IMR-90 (cell line): ENCODE data around the gene GADL1. TPM values are rescaled to one million over a fixed set of nuclear protein-coding genes. Genes with fewer than 3 reads are reported as not detected.

ENCODE experiments used
- ATAC-seq: fragments of 200-7000 bp; cut with Tn5 transposase; 2 replicates; pipeline ENCODE4 v1.9.1; 2020; ENCODE audit warnings: low read depth, mild to moderate bottlenecking, moderate library complexity
- BruUV-seq: library from RNA; stranded (reverse); fragments of 400-500 nt; replicated peaks from 2 replicates; lab custom pipeline; 2021; lab: Mats Ljungman, UMichigan
- CTCF ChIA-PET: fragments of 300-600 bp; formaldehyde crosslinking; extraction: SDS; loops from one replicate; lab custom pipeline; 2021; ENCODE audit warnings: antibody characterized with exemption; lab: Yijun Ruan, JAX
- POLR2A ChIA-PET: fragments of 300-600 bp; sonication (Branson Sonifier 250); formaldehyde crosslinking; loops from one replicate; lab custom pipeline; 2022; ENCODE audit warnings: antibody characterized with exemption; ENCODE audit not compliant: unreplicated experiment; lab: Charles Lee
- DNase-seq: peaks from one replicate; pipeline ENCODE4 v3.0.0; 2013
- H2AFZ ChIP-seq: replicated peaks from 2 replicates; pipeline ENCODE3; 2013; ENCODE audit warnings: low read length, mild to moderate bottlenecking; ENCODE audit not compliant: poor library complexity
- H2AK5ac ChIP-seq: 2 replicates; pipeline ENCODE4 v1.6.1; 2013; ENCODE audit warnings: low read depth, low read length, inconsistent platforms
- H2AK9ac ChIP-seq: replicated peaks from 2 replicates; pipeline ENCODE3; 2013; ENCODE audit warnings: mild to moderate bottlenecking, low read depth, low read length, moderate library complexity; ENCODE audit not compliant: poor library complexity
- H2BK120ac ChIP-seq: 2 replicates; pipeline ENCODE4 v1.6.1; 2013; ENCODE audit warnings: low read depth, low read length, inconsistent platforms
- H2BK15ac ChIP-seq: 3 replicates; pipeline ENCODE4 v1.6.1; 2013; ENCODE audit warnings: low read depth, low read length, inconsistent platforms
- H2BK20ac ChIP-seq: 2 replicates; pipeline ENCODE4 v1.6.1; 2013; ENCODE audit warnings: low read depth, mild to moderate bottlenecking, inconsistent platforms, low read length, moderate library complexity
- H2BK5ac ChIP-seq: 2 replicates; pipeline ENCODE4 v1.6.1; 2013; ENCODE audit warnings: mild to moderate bottlenecking, low read depth, low read length, inconsistent platforms; ENCODE audit not compliant: poor library complexity, severe bottlenecking
- H3K14ac ChIP-seq: replicated peaks from 2 replicates; pipeline ENCODE4 v1.6.1; 2013; ENCODE audit warnings: low read depth, low read length, inconsistent platforms
- H3K18ac ChIP-seq: 2 replicates; pipeline ENCODE4 v1.6.1; 2013; ENCODE audit warnings: low read depth, low read length, control low read depth
- H3K23ac ChIP-seq: 2 replicates; pipeline ENCODE4 v1.6.1; 2013; ENCODE audit warnings: low read depth, low read length, inconsistent platforms
- H3K27ac ChIP-seq: 2 replicates; pipeline ENCODE4 v1.5.1; 2013; ENCODE audit warnings: mild to moderate bottlenecking, control low read depth, low read length; ENCODE audit not compliant: insufficient read depth
- H3K27me3 ChIP-seq: 2 replicates; pipeline ENCODE4 v1.6.1; 2013; ENCODE audit warnings: low read length; ENCODE audit not compliant: control insufficient read depth, insufficient read depth
- H3K36me3 ChIP-seq: 2 replicates; pipeline ENCODE4 v1.6.1; 2013; ENCODE audit warnings: low read length, mixed read lengths; ENCODE audit not compliant: control insufficient read depth, insufficient read depth
- H3K4ac ChIP-seq: 2 replicates; pipeline ENCODE4 v1.6.1; 2013; ENCODE audit warnings: low read depth, low read length, inconsistent platforms
- H3K4me1 ChIP-seq: 2 replicates; pipeline ENCODE4 v1.6.1; 2013; ENCODE audit warnings: low read length, mixed read lengths; ENCODE audit not compliant: control insufficient read depth, insufficient read depth
- H3K4me2 ChIP-seq: 2 replicates; pipeline ENCODE4 v1.6.1; 2013; ENCODE audit warnings: low read depth, mild to moderate bottlenecking, control low read depth, low read length, moderate library complexity
- H3K4me3 ChIP-seq: 2 replicates; pipeline ENCODE4 v1.5.1; 2013; ENCODE audit warnings: low read depth, mild to moderate bottlenecking, control low read depth, low read length, moderate library complexity; ENCODE audit not compliant: insufficient read depth
- H3K56ac ChIP-seq: 2 replicates; pipeline ENCODE4 v1.6.1; 2013; ENCODE audit warnings: low read length, inconsistent platforms; ENCODE audit not compliant: insufficient read depth; ENCODE audit errors: extremely low read depth
- H3K79me1 ChIP-seq, 2 experiments: 2 replicates each; pipeline ENCODE4 v1.6.1; 2013; ENCODE audit warnings: low read length in 2 of 2, inconsistent platforms in 1 of 2, low read depth in 1 of 2
- H3K9ac ChIP-seq: 2 replicates; pipeline ENCODE4 v1.6.1; 2013; ENCODE audit warnings: low read depth, low read length, control low read depth
- H3K9me1 ChIP-seq: 2 replicates; pipeline ENCODE4 v1.6.1; 2013; ENCODE audit warnings: low read length, inconsistent platforms; ENCODE audit not compliant: insufficient read depth
- H3K9me3 ChIP-seq: 2 replicates; pipeline ENCODE4 v1.6.1; 2013; ENCODE audit warnings: low read length; ENCODE audit not compliant: control insufficient read depth, insufficient read depth
- H4K20me1 ChIP-seq: 2 replicates; pipeline ENCODE4 v1.6.1; 2013; ENCODE audit warnings: low read length, inconsistent platforms; ENCODE audit not compliant: insufficient read depth
- H4K5ac ChIP-seq: 2 replicates; pipeline ENCODE4 v1.6.1; 2013; ENCODE audit warnings: mild to moderate bottlenecking, low read depth, low read length, control low read depth
- H4K8ac ChIP-seq, 2 experiments: 2 replicates each; pipeline ENCODE4 v1.6.1; 2013; ENCODE audit warnings: low read depth in 2 of 2, low read length in 2 of 2, control low read depth in 1 of 2, inconsistent platforms in 1 of 2
- H4K91ac ChIP-seq: 2 replicates; pipeline ENCODE4 v1.6.1; 2013; ENCODE audit warnings: low read depth, low read length, inconsistent platforms; ENCODE audit not compliant: insufficient read depth
- BHLHE40 ChIP-seq: fragments of 150-350 bp; IDR thresholded peaks from 2 replicates; pipeline ENCODE4 v1.6.1; 2016; ENCODE audit warnings: mild to moderate bottlenecking, low read depth, low read length
- CEBPB ChIP-seq: IDR thresholded peaks from 2 replicates; pipeline ENCODE4 v1.6.1; 2012; ENCODE audit warnings: low read depth, low read length, improper control_type of control experiment
- CHD1 ChIP-seq: IDR thresholded peaks from 2 replicates; pipeline ENCODE4 v1.6.1; 2012; ENCODE audit warnings: low read depth, low read length, improper control_type of control experiment
- MXI1 ChIP-seq: IDR thresholded peaks from 2 replicates; pipeline ENCODE4 v1.6.1; 2012; ENCODE audit warnings: low read depth, mild to moderate bottlenecking, low read length, moderate library complexity, borderline replicate concordance
- RAD21 ChIP-seq: IDR thresholded peaks from 2 replicates; pipeline ENCODE4 v1.6.1; 2012; ENCODE audit warnings: low read length, improper control_type of control experiment
- RCOR1 ChIP-seq: IDR thresholded peaks from 2 replicates; pipeline ENCODE4 v1.6.1; 2012; ENCODE audit warnings: mild to moderate bottlenecking, low read length, improper control_type of control experiment; ENCODE audit not compliant: insufficient replicate concordance
- RFX5 ChIP-seq: IDR thresholded peaks from 2 replicates; pipeline ENCODE4 v1.8.0; 2012; ENCODE audit warnings: low read depth, mild to moderate bottlenecking, low read length, moderate library complexity
- SMC3 ChIP-seq: fragments of 150-350 bp; IDR thresholded peaks from 2 replicates; pipeline ENCODE4 v1.6.1; 2016; ENCODE audit warnings: low read depth, mild to moderate bottlenecking, antibody characterized with exemption, low read length, moderate library complexity
- WGBS, 2 experiments: methylation state at CpG; one replicate each; pipeline versions ENCODE4 v1.1.5 to v1.1.7; 2013; ENCODE audit warnings: missing lambda C conversion rate in 2 of 2; ENCODE audit not compliant: insufficient read length in 1 of 2; ENCODE audit errors: extremely low coverage in 2 of 2; 5-methylcytosine and 5-hydroxymethylcytosine counted together
- dilution Hi-C: fragments of 300-500 bp; cut with HindIII; formaldehyde crosslinking; loops from one replicate; pipeline ENCODE4 v1.14.3; 2018; ENCODE audit warnings: low sequenced_read_pairs; ENCODE audit not compliant: unreplicated experiment
- in situ Hi-C: fragments of 300-500 bp; cut with MboI; formaldehyde crosslinking; loops from 3 replicates; pipeline ENCODE4 v1.14.3; 2019; ENCODE audit warnings: low sequenced_read_pairs, inconsistent platforms, mixed read lengths
- intact Hi-C: fragments of 100-400 bp; cut with micrococcal nuclease; formaldehyde crosslinking; loops from 2 replicates; pipeline ENCODE4 v1.10.0; 2022
- polyA plus RNA-seq, 3 experiments: library from polyadenylated mRNA; depleted of rRNA; stranded (reverse); fragments of >200 nt; gene quantifications; 2 replicates each; pipeline ENCODE4 v1.2.3, GENCODE V29; 2012; ENCODE audit warnings: low replicate concordance in 1 of 3
- total RNA-seq: library from RNA; depleted of rRNA; stranded (reverse); fragments of >200 nt; gene quantifications from 2 replicates; pipeline ENCODE4 v1.2.3, GENCODE V29; 2012
- TF ChIP-seq, protein P1 (sequence below): conservative IDR thresholded peaks from 2 replicates; pipeline ENCODE4 v1.5.1; 2012; ENCODE audit warnings: mild to moderate bottlenecking, low read depth, low read length, improper control_type of control experiment
- TF ChIP-seq, protein P2 (sequence below): fragments of 150-350 bp; IDR thresholded peaks from 2 replicates; pipeline ENCODE4 v1.6.1; 2016; ENCODE audit warnings: low read depth, mild to moderate bottlenecking, low read length, moderate library complexity, borderline replicate concordance

The GADL1 gene
- total and polyA plus RNA-seq, 2 of the 4 experiments (the other 2 are of a cell fraction), result not detected

DNA sequence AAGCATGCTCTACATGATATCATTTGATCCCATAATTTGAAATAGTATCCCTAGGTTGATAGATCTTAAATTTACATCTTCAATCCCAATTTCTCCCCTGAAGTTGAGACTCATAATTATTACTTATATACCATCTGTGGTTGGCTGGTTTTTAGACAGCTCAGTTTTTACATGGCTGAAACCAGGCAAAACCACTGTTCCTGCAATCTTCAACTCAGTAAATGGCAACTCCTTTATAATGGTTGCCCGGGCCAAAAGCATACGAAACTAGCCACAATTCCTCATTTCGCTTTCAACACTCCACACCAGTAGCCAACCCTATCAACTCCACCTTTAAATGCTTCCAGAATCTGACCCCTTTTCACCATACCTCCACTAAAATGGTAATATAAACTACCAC lies 169.6 kb downstream of the GADL1 start:
- Histone ChIP-seq H3K4me2 (no peak overlapping the region), H3K27me3 (no peaks in the 10 kb centered on the region), H3K23ac (no peak overlapping the region), H3K4me1 (peaks cover 5% of the 10 kb centered on the region), H3K56ac (no peak overlapping the region), H2BK120ac (peak overlapping the region; percentile 32; the same call in 1 of the 2 replicates), H2AK9ac (no peak overlapping the region), H2BK20ac (0 out of 2 replicates have a peak overlapping the region, but pooled peaks have one; percentile 5), H3K18ac (no peak overlapping the region), H4K20me1 (no peaks in the 10 kb centered on the region), H3K36me3 (no peaks in the 10 kb centered on the region), H3K4me3 (no peak overlapping the region), H4K5ac (no peak overlapping the region), H3K79me1 (no peaks in the 10 kb centered on the region), H4K8ac (no peak overlapping the region), H3K9me3 (no peaks in the 10 kb centered on the region), H3K9ac (no peak overlapping the region), H4K91ac (no peak overlapping the region), H3K14ac (no peak overlapping the region; the same call in 1 of the 2 replicates), H3K4ac (no peak overlapping the region), H3K9me1 (peaks cover 3% of the 10 kb centered on the region), H2AFZ (no peak overlapping the region), H3K27ac (no peak overlapping the region), H2BK15ac (peak overlapping the region; percentile 64; the same call in 1 of the 3 replicates), H2BK5ac (no peak overlapping the region), H2AK5ac (no peak overlapping the region)
- TF ChIP-seq, protein P1, sequence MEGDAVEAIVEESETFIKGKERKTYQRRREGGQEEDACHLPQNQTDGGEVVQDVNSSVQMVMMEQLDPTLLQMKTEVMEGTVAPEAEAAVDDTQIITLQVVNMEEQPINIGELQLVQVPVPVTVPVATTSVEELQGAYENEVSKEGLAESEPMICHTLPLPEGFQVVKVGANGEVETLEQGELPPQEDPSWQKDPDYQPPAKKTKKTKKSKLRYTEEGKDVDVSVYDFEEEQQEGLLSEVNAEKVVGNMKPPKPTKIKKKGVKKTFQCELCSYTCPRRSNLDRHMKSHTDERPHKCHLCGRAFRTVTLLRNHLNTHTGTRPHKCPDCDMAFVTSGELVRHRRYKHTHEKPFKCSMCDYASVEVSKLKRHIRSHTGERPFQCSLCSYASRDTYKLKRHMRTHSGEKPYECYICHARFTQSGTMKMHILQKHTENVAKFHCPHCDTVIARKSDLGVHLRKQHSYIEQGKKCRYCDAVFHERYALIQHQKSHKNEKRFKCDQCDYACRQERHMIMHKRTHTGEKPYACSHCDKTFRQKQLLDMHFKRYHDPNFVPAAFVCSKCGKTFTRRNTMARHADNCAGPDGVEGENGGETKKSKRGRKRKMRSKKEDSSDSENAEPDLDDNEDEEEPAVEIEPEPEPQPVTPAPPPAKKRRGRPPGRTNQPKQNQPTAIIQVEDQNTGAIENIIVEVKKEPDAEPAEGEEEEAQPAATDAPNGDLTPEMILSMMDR, result no peak
- TF ChIP-seq CHD1, result no peak
- no peak for TF ChIP-seq RAD21
- TF ChIP-seq MXI1, result no peak
- no peak for TF ChIP-seq RFX5
- no peak for TF ChIP-seq SMC3
- no peak for TF ChIP-seq BHLHE40
- TF ChIP-seq CEBPB, result no peak
- no peak for TF ChIP-seq RCOR1
- TF ChIP-seq, protein P2, sequence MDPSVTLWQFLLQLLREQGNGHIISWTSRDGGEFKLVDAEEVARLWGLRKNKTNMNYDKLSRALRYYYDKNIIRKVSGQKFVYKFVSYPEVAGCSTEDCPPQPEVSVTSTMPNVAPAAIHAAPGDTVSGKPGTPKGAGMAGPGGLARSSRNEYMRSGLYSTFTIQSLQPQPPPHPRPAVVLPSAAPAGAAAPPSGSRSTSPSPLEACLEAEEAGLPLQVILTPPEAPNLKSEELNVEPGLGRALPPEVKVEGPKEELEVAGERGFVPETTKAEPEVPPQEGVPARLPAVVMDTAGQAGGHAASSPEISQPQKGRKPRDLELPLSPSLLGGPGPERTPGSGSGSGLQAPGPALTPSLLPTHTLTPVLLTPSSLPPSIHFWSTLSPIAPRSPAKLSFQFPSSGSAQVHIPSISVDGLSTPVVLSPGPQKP, result no peak
- WGBS, 2 experiments, result 90% methylated on average over 2 of the region's 3 CpGs; no CpG with 5 or more reads in 1 of the 2 experiments
- in situ Hi-C loops, result no loop called here
- ATAC-seq, result no peak
- dilution Hi-C loops, result no loop called here
- ChIA-PET CTCF (interaction anchor here (0.8 kb wide), 1 partner anchor 61 kb away, joined by 3 read pairs; no protein-coding TSS in a partner anchor), POLR2A (interaction anchor here (0.5 kb wide), 1 partner anchor 101 kb away, joined by 4 read pairs; no protein-coding TSS in a partner anchor)
- BruUV-seq, result no TSS peak
- intact Hi-C loops, result no loop called here
- DNase-seq, result no peak
